NCI-H774 (cell line): ENCODE measurements around the gene CACNA1G.

ENCODE experiments used
- DNase-seq: peaks from one replicate; lab custom pipeline; 2025; lab: John Stamatoyannopoulos, UW

The CACNA1G gene

DNA sequence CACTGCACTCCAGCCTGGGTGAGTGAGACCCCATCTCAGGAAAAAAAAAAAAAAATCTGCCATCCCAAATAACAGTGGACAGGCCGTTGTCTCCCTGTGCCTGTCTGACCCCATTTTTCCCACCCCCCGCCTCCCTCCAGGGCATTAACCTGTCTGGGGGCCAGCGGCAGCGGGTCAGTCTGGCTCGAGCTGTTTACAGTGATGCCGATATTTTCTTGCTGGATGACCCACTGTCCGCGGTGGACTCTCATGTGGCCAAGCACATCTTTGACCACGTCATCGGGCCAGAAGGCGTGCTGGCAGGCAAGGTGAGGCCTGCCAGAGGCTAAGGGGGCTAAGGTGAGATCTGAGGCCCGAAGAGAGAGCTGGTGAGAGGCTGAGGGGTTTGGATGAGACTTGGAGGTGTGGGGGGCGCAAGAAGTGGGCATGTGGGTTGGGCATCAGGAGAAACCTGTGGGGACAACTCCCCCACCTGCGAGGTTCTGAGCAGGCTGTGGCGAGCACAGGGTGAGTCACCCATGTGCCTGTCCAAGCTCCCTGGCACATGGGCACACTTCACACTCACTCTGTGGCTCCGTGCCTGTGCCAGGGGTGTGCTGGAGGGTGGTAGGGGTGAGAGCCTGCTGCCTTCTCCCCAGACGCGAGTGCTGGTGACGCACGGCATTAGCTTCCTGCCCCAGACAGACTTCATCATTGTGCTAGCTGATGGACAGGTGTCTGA lies 112.5 kb downstream of the CACNA1G start:
- no peak for DNase-seq

DNA sequence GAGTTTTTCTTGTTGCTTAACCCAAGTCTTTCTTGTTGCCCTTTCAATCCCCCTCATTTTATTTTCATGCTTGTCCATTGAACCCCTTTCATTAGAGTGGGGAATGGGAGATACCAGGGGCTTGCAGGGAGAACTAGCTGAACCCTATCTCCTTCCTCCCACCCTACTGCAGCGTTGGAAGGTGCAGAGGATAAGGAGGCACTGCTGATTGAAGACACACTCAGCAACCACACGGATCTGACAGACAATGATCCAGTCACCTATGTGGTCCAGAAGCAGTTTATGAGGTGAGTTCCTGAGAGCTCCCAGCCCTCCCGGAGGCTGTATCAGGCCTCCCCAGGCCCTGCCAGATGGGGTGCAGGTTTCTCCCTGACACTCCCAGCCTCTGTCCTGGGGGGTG lies 114.7 kb downstream of the CACNA1G start:
- no peak for DNase-seq

DNA sequence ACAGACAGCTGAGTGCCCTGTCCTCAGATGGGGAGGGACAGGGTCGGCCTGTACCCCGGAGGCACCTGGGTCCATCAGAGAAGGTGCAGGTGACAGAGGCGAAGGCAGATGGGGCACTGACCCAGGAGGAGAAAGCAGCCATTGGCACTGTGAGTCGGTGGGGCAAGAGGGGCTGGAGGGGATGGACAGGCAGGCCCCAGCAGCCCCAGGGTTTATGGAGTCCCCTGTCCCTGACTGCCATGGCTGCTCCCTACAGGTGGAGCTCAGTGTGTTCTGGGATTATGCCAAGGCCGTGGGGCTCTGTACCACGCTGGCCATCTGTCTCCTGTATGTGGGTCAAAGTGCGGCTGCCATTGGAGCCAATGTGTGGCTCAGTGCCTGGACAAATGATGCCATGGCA lies 115.1 kb downstream of the CACNA1G start:
- DNase-seq: no peak

DNA sequence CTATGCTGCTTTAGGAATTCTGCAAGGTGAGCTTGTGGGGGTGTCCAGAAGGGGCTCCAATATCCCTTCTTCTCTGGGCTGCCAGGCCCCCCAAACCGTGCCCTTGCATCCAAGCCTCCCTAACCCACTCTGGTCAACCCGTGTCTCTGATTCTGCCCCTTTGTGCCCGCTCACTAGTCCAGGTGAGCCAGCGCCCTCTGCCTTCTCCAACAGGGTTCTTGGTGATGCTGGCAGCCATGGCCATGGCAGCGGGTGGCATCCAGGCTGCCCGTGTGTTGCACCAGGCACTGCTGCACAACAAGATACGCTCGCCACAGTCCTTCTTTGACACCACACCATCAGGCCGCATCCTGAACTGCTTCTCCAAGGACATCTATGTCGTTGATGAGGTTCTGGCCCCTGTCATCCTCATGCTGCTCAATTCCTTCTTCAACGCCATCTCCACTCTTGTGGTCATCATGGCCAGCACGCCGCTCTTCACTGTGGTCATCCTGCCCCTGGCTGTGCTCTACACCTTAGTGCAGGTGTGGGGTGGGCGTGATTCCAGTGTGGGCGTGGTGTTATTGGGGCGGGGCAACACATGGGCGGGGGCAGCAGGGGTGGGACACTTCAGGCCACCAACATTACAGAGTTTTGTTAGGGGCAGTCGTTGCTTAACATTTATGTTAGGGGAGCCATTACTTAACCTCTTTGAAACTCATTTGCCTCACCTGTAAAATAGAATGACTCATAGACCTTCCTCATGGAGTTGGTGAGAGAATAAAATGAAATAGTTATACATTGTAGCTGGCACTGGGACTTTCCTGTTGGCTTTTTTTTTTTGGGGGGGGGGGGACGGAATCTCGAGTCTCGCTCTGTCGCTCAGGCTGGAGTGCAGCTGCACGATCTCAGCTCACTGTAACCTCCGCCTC lies 115.8 kb downstream of the CACNA1G start:
- DNase-seq: no peak
